GM21825 (cell line): ENCODE data around the gene WWC1.

Experiments used
- ATAC-seq: cut with Tn5 transposase; IDR thresholded peaks from one replicate; pipeline ENCODE4 v1.9.1; 2021; ENCODE audit warnings: mild to moderate bottlenecking, moderate library complexity; ENCODE audit not compliant: unreplicated experiment

The WWC1 gene

DNA sequence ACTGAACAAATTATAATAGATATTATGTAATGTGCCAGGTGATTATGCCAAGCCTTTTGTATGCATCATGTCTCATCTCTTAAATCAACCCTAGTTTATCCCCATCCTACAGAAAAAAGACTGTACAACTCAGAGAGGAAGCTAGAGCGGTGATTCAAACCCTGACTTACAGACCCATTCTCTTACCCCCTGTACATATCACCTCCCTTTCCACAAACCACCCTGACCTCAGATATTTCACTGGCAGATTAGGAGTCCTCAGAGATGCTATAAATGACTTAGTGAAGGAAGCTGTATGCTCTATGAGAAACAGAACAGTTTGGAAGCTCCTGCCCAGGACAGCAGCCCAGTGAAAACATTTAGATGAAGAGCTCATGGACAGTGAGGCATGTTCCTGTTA is 115.8 kb downstream of the WWC1 start:
- ATAC-seq: no peak

DNA sequence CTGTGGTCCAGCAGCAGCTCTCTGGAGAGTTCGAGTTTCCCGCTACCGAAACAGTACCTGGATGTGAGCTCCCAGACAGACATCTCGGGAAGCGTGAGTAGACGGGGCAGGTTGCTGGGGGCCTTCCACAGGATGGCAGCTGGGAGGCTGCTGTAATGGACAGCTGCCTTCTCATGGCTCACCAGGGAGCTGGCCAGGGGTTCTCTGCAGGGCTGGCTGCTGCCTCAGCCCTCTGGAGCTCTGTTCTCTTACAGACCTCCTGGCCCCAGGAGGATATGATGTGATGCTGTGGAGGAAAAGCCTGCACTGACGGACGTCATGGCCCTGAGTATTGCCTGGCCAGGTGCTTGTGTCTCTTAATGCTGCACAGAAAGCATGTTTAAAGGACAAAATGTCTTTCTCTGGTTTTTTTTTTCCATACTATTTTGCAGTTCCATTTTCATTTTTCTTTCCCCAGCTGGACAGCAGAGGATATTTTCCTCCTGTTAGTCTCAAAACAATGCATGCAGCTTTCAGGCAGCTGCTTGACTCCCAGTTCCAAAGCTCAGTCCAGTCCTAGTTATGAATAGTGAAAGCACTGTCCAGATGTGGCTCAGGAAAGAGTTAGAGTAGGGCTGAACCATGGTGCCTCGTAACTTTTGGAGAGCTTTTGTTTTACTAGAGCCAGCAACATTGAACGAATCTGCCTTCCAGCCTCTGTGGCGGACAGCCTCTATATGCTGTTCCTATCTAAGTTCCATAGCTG is 117.3 kb downstream of the WWC1 start:
- ATAC-seq: no peak

DNA sequence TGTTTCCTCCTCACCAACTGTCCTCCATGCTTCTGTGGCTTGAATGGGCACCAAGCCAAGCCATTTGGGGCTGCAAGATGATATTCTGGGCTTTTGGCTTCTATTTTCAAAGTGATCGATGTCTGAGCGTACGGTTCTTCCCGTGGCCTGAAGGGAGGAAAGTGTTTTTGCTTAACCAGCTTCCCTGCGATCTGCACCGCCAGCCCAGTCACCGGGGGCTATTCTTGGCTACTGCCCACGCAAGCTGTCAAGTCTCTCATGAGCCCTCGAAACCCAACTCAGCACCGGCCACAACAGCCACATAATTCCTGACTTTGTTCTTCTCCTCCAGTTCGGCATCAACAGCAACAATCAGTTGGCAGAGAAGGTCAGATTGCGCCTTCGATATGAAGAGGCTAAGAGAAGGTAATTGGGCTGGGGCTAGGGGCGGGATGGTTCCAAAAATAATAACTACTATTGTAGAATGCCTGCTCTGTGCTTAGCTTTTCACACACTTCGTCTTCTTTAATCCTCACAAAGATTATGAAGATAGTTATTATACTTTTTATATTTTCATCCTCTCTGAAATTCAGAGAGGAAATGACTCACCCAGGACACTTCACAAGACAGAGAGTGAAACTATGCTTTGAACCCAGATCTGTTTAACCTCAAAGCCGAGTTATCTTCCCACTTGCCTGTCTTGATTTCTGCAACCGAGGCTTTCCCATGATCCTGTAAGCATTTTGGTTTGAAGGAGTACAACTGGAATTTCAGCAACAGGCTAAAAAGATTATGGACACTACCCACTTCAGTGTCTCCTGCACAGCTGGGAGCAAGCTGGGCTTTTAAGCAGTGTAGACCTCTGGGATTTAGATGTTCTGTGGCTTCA is 118.4 kb downstream of the WWC1 start:
- no peak for ATAC-seq

DNA sequence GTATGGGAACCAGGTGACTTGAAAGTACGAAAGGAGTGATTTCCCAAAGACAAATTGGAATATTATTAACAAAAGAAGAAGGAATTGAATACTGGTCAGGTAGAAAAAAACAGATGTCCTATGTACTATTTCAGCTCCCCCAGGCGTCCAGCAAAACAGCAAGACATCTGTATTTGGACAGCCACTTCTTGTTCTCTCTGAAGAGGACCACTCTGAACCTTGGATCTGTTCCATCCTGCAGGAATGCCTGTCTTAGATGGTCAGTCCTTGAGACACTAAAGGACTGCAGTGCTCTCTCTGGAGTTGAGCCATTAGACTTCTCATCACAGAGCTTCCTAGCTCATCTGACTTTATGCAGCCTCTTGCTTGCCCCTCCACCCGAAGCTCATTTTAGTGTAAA is 120.4 kb downstream of the WWC1 start:
- no peak for ATAC-seq

- no peak for ATAC-seq
These were observed 121.6 kb downstream of the WWC1 start for GRCh38 chr5:168413062-168413461.

DNA sequence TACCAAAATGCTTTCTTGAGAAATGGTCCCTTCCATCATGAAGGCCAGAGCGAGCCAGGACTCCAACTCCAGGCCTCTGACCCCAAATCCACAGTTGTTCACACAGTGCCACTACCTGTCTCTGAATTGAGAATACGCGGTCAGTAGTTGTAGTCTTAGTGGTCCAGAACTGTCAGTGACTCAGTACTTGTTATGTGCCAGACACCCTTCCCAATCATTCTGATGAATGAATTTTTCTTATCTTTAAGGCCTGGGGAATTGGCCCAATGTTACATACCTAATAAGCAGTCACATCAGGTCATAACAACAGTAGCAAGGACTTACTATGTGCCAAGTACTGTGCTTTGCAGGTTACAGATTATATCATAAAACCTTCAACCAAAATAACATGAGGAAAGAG is 122.2 kb downstream of the WWC1 start:
- ATAC-seq: no peak

- ATAC-seq: no peak
These were observed 124.0 kb downstream of the WWC1 start for GRCh38 chr5:168415401-168415800.

DNA sequence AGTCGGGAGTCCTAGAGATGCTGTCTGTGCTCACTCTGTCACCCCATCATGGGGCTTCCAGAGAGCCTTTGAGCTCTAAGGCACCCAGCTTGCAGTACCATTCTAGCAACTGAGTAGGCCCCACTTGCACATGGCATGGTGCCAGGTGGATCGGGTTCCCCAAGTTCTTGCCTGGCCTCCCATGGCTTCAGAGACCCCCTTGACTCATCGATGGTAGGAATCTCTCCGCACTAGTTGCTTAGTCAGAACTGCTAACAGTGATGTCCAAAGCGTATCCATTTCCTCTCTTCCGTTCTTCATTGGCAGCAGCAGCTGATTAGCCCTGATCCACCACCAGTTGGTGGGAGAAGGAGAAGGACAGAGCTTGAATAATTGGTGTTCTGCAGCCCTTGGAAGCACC is 124.5 kb downstream of the WWC1 start:
- no peak for ATAC-seq

GRCh38 chr5:168417731-168418429 is 126.4 kb downstream of the WWC1 start:
- no peak for ATAC-seq

GRCh38 chr5:168420461-168420860 is 129.0 kb downstream of the WWC1 start:
- ATAC-seq: no peak

DNA sequence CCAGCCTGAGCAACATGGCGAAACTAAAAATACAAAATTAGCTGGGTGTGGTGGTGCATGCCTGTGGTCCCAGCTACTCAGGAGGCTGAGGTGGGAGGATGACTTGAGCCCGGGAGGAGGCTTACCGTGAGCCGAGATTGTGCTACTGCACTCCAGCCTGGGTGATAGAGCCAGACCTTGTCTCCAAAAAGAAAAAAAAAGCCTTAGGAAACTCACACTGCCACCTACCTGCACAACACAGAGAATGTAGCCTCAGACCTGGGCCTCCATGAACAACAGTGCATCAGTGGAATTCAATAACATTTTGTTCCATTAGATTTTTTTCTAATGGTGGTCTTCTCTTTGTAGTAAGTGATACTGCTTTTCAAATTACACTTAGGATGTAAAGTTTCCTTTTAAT is 131.0 kb downstream of the WWC1 start:
- no peak for ATAC-seq

- no peak for ATAC-seq
These were observed 132.0 kb downstream of the WWC1 start for GRCh38 chr5:168423478-168423877.

DNA sequence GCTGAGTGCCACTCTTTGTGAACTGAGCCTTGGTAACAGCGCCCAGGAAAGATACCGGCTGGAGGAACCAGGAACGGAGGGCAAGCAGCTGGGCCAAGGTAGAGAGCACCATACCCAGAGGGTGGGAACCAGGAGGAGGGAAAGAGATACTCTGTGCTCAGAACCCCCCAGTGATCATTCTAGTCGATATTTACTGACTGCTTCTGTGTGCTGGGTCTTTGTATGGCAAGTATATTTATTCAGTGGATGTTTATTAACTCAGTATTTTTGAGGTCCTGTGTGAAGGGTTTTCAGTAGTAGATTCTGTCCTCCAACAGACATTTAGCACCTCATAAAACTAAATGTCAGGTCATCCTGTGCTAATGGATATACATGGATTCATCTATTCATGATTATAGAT is 132.5 kb downstream of the WWC1 start:
- ATAC-seq: no peak

DNA sequence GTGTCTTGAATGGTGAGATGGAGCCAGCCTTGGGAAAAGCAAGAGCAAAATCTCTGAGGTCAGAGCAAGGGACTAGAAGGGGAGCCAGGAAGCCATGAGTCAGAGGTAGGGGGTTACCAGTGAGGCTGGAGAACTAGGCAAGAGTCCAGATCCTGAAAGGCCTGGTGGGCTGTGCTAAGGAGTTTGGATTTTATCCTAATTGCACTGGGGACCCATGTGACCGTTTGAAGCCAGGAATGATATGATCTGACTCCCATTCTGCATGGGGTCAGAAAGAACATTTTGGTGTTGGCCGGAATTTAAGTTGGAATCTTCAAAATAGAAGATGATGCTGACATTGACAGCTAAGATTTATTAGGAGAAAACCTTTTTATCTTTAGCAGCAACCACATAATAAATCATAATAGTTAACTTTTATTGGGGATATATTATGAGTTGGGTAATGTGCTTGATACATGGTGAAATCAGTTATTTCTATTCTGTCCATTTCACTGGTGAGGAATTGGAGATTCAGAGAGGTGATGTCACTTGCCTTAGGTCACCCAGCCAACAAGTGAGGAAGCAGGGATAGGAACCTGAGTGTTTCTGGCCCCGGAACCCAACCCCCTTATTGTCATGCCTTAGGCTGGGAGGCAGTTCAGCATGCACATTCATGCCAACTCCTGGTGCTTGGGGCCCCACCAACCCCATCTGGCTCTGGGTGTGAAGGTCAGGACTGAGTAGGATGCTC is 133.3 kb downstream of the WWC1 start:
- no peak for ATAC-seq

DNA sequence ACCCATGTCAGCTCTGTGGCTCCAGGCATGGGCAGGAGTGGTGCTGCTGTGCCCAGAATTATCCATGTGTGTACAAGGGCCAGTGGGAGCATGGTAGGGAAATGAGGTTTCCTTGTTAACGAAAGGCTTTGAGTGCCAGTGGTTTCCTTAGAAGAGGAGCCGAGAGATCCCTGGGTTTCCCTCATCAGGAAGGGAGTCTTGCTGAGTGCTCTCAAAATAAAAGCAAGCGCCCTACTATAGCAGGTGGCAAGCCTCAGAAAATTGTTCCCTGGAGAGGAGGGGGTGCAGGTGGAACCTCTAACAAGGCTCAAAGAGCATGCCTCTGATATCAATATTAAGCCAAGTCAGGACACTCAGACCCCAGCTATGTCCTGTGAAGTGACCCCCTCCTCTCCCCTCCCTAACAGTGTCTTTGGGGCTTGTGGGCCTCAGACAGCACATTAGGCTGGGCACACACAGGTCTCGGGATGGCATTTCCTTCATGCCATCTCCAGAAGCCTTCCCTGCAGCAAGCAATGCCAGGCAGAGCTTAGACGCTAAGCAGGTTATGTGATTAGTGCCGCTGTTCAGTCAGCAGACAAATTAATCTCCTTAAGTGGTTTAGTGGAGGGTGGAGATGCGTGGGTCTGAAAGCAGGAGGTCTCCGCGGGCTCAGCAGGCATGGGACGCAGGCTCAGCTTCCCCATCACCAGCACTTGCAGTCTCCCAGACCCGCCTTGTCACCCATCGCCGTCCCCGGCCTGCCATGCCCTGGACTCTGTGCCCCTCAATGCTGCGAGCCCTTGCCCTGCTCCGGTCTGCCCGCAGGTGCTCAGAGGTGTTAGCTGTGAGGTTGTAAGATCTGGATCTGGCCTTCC is 134.8 kb downstream of the WWC1 start:
- no peak for ATAC-seq

DNA sequence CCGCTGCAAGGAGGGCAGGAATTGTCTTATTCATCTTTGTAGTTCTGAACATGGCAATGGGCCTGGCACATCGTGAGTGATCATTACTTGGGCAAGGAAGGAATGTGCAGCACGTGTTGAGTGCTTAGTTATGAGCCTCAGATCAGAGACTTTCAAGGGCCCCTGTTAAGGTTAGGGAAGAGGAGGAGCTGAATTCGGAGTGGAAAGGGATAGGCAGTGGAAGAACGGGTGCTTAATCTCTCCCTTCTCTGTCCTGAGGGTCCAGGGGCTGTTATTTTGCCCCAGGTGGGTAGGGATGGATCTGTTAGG is 135.4 kb downstream of the WWC1 start:
- ATAC-seq: no peak

- ATAC-seq: no peak
These were observed 135.8 kb downstream of the WWC1 start for GRCh38 chr5:168427224-168427623.

GRCh38 chr5:168428552-168428951 is 137.1 kb downstream of the WWC1 start:
- no peak for ATAC-seq

GRCh38 chr5:168430296-168430695 is 138.9 kb downstream of the WWC1 start:
- no peak for ATAC-seq

GRCh38 chr5:168432903-168433302 is 141.5 kb downstream of the WWC1 start:
- ATAC-seq: no peak
